GM19238 (cell line): ENCODE measurements around the gene MRTFB.

Source experiments
- DNase-seq: peaks from one replicate; pipeline ENCODE4 v3.0.0; 2011; ENCODE audit warnings: low spot score; ENCODE audit not compliant: insufficient read length

MRTFB gene

DNA sequence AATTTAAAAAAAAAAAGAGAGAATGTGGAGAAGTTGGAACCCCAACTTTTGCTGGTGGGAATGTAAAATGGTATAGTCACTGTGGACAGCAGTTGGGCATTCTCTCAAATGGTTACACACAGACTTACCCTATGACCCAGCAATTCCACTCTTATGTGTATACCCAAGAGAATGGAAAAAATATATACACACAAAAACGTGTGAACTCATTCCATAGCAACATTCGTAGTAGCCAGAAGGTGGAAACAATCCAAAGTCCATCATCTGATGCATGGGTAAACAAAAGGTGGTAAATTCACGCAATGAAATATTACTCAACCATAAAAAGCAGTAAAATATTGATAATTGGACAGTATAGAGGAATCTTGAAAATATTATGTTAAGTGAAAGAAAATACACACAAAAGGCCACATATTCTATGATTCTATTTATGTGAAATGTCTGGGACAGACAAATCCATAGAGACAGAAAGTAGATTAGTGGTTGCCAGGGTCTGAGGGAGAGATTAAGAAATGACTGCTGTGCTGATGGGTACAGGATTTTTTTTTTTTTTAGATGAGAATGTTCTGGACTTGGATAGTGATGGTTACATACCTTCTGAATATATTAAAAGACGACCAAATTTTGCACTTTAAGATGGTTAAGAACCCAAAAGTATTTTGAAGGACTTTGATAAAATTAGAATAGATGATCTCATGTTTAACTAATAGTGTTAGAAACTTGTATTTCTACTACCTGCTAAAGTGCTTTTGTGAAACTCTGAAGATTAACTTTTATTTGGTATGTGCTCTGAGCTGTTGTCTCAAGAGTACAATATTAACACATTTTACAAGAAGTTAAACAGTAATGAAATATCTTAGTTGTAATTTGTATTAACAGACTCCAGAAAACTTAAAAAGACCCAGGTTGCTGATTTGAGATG, 60.9 kb downstream of the MRTFB start:
- DNase-seq = no peak

GRCh38 chr16:14132696-14133048, 61.6 kb downstream of the MRTFB start:
- DNase-seq = peak; percentile 19

DNA sequence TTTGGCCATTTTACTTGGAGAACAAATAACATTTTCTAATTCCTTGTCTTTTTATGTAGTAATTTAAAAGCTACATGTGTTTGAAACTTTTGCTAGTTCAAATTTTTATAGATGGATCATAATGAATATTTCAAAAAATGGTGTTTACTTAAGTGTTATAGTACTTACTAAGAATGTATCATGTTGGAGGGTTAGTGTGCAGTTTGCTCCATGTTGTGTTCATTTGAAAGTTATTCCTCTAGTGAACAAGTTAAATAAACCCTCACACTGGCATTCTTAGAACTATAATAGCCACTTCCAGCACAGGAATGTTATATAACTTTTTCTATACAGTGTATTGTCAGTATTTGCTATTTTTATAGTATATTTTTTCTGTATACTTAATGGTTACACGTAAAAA, 62.8 kb downstream of the MRTFB start:
- no peak for DNase-seq

GRCh38 chr16:14135704-14136103, 64.6 kb downstream of the MRTFB start:
- DNase-seq = no peak

DNA sequence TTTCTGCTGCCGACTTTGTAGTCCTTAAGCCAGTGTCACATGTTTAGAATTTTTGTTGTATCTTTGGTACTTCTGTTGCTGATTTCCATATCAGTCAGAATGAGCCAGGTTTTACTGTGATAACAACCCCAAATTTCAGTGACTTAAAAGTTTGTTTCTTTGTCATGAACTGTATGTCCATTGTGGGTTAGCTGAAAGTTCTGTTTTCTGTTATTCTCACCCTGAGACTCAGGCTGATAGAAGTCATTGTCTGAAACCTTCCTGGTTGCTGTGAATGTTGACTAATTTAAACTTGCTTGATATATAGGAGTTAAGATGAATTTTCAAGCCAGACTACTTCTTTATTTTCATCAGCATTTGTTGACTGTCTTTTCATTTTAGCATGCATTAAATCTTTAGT, 68.8 kb downstream of the MRTFB start:
- no peak for DNase-seq

- DNase-seq = no peak
Observed at GRCh38 chr16:14140923-14141322, 69.8 kb downstream of the MRTFB start.

DNA sequence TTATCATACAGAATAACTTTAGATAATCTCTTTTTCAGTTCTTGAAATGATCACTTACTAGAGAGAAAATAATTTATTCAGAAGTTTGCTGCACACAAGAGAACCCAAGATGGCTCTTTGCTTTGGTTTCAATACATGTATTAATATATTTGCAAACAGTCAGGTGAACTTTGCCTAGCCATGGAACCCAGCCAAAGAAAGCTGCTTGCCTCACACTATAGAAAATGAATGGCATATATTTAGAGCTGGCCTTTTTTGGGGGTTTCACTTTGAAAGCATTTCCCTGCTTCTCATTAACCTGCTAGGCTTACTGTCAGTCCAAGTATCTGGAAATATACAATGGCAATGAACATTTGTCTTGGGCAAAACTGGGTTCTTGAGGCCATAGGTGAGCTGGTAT, 75.3 kb downstream of the MRTFB start:
- DNase-seq = no peak

DNA sequence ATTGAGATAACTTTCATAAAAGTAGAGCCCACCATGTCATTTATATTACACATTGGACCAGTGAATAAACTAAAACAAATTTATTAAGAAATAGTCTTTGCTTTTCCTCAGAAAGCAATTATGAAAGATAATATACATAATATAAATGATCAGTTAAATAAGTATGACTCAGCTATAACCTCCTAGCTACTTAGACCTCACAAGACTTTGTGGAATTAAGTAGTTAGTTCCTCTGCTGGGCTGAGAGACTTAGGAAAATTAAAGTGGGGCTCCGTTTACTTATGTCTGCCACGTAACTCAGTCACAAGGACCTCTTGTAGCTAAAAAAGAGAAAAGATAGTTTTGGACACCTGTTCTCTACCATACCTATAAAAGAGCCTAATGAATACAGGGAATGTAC, 76.9 kb downstream of the MRTFB start:
- DNase-seq = no peak

- no peak for DNase-seq
Observed at GRCh38 chr16:14148569-14148968, 77.5 kb downstream of the MRTFB start.

GRCh38 chr16:14150796-14151195, 79.7 kb downstream of the MRTFB start:
- no peak for DNase-seq

- DNase-seq = no peak
Observed at GRCh38 chr16:14151256-14152030, 80.3 kb downstream of the MRTFB start.

DNA sequence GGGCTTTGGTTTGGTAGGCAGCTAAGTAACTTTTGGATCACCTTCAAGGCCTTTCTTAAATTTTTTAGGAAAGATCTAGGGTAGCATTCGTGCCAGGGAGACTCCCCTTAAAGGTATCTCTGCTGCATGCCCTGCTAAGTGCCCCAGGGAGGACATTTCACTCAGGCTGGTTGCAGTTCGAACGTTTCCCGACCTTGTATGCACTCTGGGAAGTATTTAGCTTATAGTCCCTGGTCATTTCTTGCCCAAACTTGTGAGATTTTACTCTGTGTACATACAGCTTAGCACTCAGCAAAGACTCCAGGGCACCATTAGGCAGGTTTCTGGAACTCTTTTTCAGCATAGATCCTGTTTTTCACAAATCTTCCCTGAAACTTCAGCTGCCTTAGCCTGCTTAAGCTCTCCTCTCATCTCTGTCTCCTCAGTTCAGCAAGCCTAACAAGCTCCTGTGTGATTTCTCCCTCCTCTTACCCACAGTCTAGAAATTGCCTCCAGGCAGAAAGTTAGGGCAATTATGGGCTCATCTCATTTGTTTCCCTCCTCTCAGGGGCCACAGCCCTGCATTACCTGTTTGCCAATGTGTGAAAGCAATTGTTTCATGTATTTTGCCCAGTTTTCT, 84.6 kb downstream of the MRTFB start:
- no peak for DNase-seq

DNA sequence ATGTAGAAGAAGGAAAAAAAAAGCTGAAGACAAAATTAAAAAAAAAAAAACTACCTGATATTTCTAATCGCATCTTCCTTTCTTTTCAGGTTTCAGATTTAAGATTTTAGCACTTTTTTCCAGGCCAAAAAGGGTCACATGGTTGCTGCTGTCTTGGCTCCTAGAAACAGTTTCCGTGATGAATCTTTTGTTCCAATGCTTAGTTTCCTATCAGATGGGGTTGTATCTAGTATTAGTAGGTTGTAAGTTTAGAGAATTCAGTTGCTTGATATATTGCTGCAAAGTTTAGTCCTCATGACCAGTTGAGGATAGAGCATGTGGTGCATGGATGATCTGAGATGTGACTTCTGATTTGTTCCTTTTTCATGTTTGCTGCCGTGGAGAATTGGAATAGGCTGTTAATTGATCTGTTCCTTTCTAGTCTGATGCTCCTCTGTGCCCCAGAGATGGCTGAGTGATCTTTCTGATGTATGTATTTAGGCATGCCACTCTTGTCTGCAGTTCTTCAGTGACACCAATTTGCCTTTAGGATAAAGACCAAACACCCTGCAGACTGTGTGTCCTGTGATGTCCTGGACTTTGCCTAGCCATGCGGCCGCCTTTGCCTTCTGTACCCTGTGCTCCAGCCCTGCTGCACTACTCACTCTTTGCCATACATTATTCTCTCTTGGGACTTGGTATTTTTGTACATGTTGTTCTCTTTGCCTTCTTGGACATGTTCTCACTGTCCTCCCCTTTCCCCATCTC, 94.0 kb downstream of the MRTFB start:
- DNase-seq = no peak

GRCh38 chr16:14168146-14168545, 97.0 kb downstream of the MRTFB start:
- no peak for DNase-seq

DNA sequence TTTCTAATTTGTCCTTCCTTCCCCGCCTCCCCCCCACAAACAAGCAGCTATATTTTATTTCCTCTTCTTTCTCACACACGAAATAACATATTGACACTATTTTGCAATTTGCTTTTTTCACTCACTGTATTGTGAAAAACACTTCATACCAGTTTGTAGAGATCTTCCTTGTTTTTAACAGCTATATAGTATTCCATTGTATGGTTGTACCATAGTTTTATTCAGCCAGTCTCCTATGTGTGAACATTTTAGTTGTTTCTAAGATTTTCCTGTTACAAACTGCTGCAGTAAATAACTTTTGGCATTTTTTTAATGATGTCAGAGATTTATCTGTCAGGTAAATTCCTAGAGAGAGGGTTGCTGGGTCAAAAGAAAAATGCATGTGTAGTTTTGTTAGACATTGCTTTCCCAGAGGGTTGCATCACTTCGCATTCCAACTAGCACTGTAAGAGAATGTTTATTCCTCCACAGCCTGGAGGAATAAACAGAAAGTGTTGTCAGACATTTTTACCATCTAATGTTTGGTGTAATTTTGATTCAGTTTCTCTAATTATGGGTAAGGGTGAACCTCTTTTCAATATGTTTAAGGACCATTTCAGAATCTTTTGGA, 101.2 kb downstream of the MRTFB start:
- DNase-seq = no peak

DNA sequence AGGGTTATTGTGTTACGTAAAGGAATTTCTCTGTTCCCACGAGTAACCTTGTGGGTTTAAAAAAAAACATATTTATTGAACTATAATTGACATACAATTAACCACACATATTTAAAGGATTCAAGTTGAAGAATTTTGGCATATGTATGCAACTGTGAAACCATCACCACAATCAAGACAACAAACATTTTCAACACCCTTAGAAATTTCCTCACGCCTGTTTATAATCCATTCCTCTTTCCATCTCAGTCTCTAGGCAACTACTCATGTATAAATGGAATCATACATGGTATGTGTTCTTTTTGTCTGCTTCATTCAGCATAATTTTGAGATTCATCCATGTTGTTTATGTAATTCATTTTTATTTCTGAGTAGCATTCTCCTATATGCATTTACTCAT, 104.0 kb downstream of the MRTFB start:
- DNase-seq = no peak

- no peak for DNase-seq
Observed at GRCh38 chr16:14177704-14178103, 106.6 kb downstream of the MRTFB start.

- DNase-seq = no peak
Observed at GRCh38 chr16:14179116-14179515, 108.0 kb downstream of the MRTFB start.

DNA sequence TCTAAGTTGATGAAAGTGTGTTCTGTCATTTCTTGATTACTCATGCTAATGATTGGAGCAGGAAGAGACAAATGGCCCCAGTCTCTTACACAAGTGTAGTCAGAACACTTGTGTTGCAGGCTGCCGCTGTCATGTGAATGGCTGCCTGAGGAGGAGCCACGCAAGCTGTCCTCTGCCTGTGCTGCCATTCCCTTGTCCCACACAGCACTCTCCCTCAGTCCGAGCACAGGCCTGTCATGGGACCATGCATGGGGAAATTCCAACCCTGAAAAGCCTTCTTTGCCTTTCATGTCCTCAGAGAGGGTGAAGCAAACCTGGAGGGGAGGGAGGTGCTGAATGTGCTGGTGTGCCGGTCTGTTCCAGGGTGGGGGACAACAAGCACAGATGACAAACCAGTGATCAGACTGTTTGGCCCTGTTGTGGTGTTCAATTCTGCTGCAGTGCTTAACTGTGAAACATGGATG, 109.4 kb downstream of the MRTFB start:
- no peak for DNase-seq

DNA sequence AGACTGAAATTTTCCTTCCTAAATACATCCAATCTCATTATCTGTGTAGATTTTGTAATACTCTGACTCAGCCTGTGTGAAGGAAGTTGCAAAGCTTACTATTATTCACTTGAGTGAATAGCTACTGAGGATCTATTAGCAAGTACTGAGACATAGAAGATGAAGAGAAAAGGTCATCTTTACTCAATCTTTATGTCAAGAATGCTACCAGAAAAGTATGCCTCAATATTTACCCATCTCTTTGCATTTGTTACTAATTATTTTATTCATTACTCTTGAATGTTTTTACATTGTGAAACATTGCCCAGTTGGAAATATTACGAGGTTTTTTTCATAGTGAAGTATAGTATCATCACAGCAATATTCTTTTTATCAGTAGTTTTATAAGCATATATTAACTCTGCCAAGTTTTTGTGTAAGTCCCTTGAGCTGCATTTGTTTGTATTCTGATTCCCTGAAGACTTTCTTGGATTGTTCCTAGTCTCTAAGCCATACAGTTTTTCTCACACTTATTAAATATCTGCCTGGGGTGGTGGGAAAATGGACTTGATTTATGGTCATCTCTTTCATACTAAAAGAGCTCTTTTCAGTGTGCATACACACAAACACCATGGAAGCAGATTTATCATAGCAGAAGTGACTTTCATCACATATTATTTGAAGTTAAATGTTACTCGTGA, 110.4 kb downstream of the MRTFB start:
- DNase-seq = no peak
